Astrocyte of the hippocampus (primary cell): ENCODE results near the gene SHLD3.
A peak's percentile ranks its signal among the peaks of the same experiment; 100 is the strongest.
"Not testable (repeated sequence)": the region's sequence is repeated elsewhere in the genome, so short reads cannot be mapped to it uniquely, and the experiment has no call there.

Source experiments
- DNase-seq: peaks from one replicate; pipeline ENCODE4 v3.0.0; 2011; ENCODE audit warnings: low read depth, low spot score

SHLD3 gene

GRCh38 chr5:65624571-65625555 lies at the start of gene SHLD3, which contains the start of gene TRAPPC13:
Gene SHLD3 (plus strand): TSS chr5:65625027. CDS start chr5:65629588, 4,561 bp downstream.
Gene TRAPPC13 (plus strand): TSS chr5:65625027. CDS start chr5:65625061, 34 bp downstream.
- DNase-seq = peak; percentile 88

GRCh38 chr5:65577141-65577540 lies 47.7 kb upstream of the SHLD3 start:
- DNase-seq = peak; percentile 64

GRCh38 chr5:65588694-65589093 lies 36.1 kb upstream of the SHLD3 start:
- no peak for DNase-seq

GRCh38 chr5:65601761-65602160 lies 23.1 kb upstream of the SHLD3 start:
- DNase-seq = not testable (repeated sequence)

- peak; percentile 48 for DNase-seq
Measured at GRCh38 chr5:65611524-65611923, 13.3 kb upstream of the SHLD3 start.

- DNase-seq = no peak
Measured at GRCh38 chr5:65612298-65612907, 12.4 kb upstream of the SHLD3 start.

GRCh38 chr5:65620021-65620420 lies 4.8 kb upstream of the SHLD3 start:
- DNase-seq = no peak

GRCh38 chr5:65621961-65622360 lies 2.9 kb upstream of the SHLD3 start:
- DNase-seq = not testable (repeated sequence)

- no peak for DNase-seq
Measured at GRCh38 chr5:65623482-65623881, 1.3 kb upstream of the SHLD3 start.

- peak; percentile 97 for DNase-seq
Measured at GRCh38 chr5:65624025-65624570, 729 bp upstream of the SHLD3 start, which contains the start of gene TRIM23. Gene TRIM23 (minus strand): TSS chr5:65624333. CDS start chr5:65624274, 59 bp downstream.

- peak; percentile 1 for DNase-seq
Measured at GRCh38 chr5:65625743-65626142, 916 bp downstream of the SHLD3 start.

GRCh38 chr5:65630981-65631380 lies 6.2 kb downstream of the SHLD3 start:
- DNase-seq = no peak

- DNase-seq = no peak
Measured at GRCh38 chr5:65640240-65640639, 15.4 kb downstream of the SHLD3 start.

- DNase-seq = no peak
Measured at GRCh38 chr5:65646938-65647337, 22.1 kb downstream of the SHLD3 start.

- no peak for DNase-seq
Measured at GRCh38 chr5:65647941-65648340, 23.1 kb downstream of the SHLD3 start.

- DNase-seq = no peak
Measured at GRCh38 chr5:65651144-65651543, 26.3 kb downstream of the SHLD3 start.

- no peak for DNase-seq
Measured at GRCh38 chr5:65654713-65655112, 29.9 kb downstream of the SHLD3 start.

GRCh38 chr5:65663804-65664521 lies 39.1 kb downstream of the SHLD3 start:
- peak; percentile 20 for DNase-seq

GRCh38 chr5:65668696-65669095 lies 43.9 kb downstream of the SHLD3 start:
- DNase-seq = no peak

GRCh38 chr5:65672796-65673195 lies 48.0 kb downstream of the SHLD3 start:
- no peak for DNase-seq

GRCh38 chr5:65674749-65675148 lies 49.9 kb downstream of the SHLD3 start:
- peak; percentile 16 for DNase-seq

GRCh38 chr5:65676056-65676455 lies 51.2 kb downstream of the SHLD3 start:
- not testable (repeated sequence) for DNase-seq
